Kidney epithelial cell (primary cell): ENCODE measurements around the gene CLEC10A. TPM values are rescaled to one million over a fixed set of nuclear protein-coding genes. Genes with fewer than 3 reads are reported as not detected.

ENCODE experiments used
- DNase-seq: peaks from one replicate; pipeline ENCODE4 v3.0.0-alpha.2; 2010; ENCODE audit warnings: low read depth
- H3K27me3 ChIP-seq: 2 replicates; pipeline ENCODE4 v1.6.0; 2011; ENCODE audit warnings: low read length; ENCODE audit not compliant: control insufficient read depth, insufficient read depth
- H3K36me3 ChIP-seq: 2 replicates; pipeline ENCODE4 v1.5.1; 2011; ENCODE audit warnings: low read length; ENCODE audit not compliant: control insufficient read depth, insufficient read depth
- H3K4me3 ChIP-seq: 2 replicates; pipeline ENCODE4 v1.5.1; 2011; ENCODE audit warnings: low read depth, mild to moderate bottlenecking, control low read depth, low read length
- total RNA-seq: library from RNA; depleted of rRNA; stranded (reverse); fragments of >200 nt; gene quantifications from 2 replicates; pipeline ENCODE4 v1.2.3, GENCODE V29; 2015
- TF ChIP-seq, protein P1 (sequence below): IDR thresholded peaks from 2 replicates; pipeline ENCODE4 v1.5.1; 2011; ENCODE audit warnings: mild to moderate bottlenecking, moderate library complexity, low read length, control low read depth, inconsistent platforms; ENCODE audit not compliant: insufficient read depth, poor library complexity, severe bottlenecking

The CLEC10A gene
- total RNA-seq, 1 donor from 2014 or later, result not detected

DNA sequence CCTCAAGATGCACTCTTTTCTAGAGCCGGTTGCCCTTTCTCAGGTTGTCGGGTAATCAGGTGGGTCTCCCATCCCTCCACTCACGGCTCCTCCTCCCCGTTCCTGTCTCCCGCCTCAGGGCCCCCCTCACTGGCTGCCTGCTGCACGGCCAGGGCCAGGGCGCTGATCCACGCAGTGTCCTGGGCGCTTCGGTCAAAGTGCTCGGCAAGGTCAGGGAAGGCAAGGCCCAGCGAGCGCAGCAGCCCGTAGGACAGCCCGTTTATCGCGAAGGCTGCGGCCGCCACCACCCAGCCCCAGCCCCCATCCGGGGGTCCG lies 36.9 kb downstream of the CLEC10A start:
- Histone ChIP-seq H3K36me3 (no peaks in the 10 kb centered on the region), H3K4me3 (peak overlapping the region; percentile 21), H3K27me3 (peaks cover 33% of the 10 kb centered on the region)
- TF ChIP-seq, protein P1, sequence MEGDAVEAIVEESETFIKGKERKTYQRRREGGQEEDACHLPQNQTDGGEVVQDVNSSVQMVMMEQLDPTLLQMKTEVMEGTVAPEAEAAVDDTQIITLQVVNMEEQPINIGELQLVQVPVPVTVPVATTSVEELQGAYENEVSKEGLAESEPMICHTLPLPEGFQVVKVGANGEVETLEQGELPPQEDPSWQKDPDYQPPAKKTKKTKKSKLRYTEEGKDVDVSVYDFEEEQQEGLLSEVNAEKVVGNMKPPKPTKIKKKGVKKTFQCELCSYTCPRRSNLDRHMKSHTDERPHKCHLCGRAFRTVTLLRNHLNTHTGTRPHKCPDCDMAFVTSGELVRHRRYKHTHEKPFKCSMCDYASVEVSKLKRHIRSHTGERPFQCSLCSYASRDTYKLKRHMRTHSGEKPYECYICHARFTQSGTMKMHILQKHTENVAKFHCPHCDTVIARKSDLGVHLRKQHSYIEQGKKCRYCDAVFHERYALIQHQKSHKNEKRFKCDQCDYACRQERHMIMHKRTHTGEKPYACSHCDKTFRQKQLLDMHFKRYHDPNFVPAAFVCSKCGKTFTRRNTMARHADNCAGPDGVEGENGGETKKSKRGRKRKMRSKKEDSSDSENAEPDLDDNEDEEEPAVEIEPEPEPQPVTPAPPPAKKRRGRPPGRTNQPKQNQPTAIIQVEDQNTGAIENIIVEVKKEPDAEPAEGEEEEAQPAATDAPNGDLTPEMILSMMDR, result no peak
- DNase-seq, result no peak

DNA sequence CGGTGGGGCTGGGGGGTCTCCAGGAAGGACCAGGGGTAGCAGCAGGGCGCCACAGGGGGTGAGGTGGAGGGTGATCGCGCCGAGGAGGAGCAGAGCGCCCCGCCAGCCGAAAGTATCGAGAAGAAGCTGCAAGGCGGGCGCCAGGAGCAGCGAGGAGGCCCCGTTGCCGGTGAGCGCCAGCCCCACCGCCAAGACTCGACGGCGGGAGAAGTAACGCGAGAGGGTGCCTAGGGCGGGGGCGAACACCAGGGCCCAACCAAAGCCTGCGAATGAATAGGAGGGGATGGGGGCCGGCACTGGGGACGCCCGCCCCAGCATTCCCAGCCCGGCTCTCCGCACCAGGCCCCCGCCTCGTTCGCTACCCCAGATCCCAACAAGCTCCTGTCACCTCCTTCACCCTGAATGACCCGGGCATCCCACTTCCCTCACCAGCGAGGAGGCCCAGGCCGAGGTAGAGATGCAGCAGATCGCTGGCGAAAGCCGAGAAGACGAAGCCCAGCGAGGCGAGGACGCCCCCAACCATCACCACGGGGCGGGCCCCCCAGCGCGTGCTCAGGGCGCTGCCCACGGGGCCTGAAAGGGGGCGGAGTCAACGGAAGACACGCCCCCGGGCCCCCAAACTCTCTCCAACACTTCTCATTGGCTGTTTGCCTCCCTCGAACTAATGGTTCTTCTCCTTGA lies 37.4 kb downstream of the CLEC10A start:
- Histone ChIP-seq H3K4me3 (no peak overlapping the region), H3K27me3 (peaks cover 33% of the 10 kb centered on the region), H3K36me3 (no peaks in the 10 kb centered on the region)
- no peak for DNase-seq
- TF ChIP-seq, protein P1, result no peak

- no peak overlapping the region for H3K4me3 ChIP-seq
- TF ChIP-seq, protein P1, result no peak
- peaks cover 33% of the 10 kb centered on the region for H3K27me3 ChIP-seq
- no peak for DNase-seq
- no peaks in the 10 kb centered on the region for H3K36me3 ChIP-seq
These were observed 38.2 kb downstream of the CLEC10A start for GRCh38 chr17:7041607-7042500.

GRCh38 chr17:7039832-7040231 lies 40.2 kb downstream of the CLEC10A start:
- no peaks in the 10 kb centered on the region for H3K36me3 ChIP-seq
- TF ChIP-seq, protein P1, result no peak
- H3K27me3 ChIP-seq, result peaks cover 27% of the 10 kb centered on the region
- no peak for DNase-seq
- no peak overlapping the region for H3K4me3 ChIP-seq

DNA sequence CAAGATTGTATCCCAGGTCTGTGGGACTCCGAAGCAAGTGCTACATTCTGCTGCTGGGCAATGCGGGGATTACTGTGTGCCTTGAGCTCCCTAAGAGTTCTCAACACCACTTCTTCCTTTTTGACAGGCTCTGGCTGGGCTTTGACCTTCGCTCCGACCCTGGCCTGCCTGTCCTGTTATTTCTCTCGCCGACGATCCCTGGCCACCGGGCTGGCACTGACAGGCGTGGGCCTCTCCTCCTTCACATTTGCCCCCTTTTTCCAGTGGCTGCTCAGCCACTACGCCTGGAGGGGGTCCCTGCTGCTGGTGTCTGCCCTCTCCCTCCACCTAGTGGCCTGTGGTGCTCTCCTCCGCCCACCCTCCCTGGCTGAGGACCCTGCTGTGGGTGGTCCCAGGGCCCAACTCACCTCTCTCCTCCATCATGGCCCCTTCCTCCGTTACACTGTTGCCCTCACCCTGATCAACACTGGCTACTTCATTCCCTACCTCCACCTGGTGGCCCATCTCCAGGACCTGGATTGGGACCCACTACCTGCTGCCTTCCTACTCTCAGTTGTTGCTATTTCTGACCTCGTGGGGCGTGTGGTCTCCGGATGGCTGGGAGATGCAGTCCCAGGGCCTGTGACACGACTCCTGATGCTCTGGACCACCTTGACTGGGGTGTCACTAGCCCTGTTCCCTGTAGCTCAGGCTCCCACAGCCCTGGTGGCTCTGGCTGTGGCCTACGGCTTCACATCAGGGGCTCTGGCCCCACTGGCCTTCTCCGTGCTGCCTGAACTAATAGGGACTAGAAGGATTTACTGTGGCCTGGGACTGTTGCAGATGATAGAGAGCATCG lies 41.8 kb downstream of the CLEC10A start:
- TF ChIP-seq, protein P1, result no peak
- DNase-seq, result no peak
- peaks cover 16% of the 10 kb centered on the region for H3K27me3 ChIP-seq
- no peaks in the 10 kb centered on the region for H3K36me3 ChIP-seq
- no peak overlapping the region for H3K4me3 ChIP-seq
